Cardiac muscle cell (in vitro differentiated cells and primary cell): ENCODE measurements around the gene SHC3. TPM values are rescaled to one million over a fixed set of nuclear protein-coding genes. Genes with fewer than 3 reads are reported as not detected.
A peak's percentile ranks its signal among the peaks of the same experiment; 100 is the strongest.

Experiments used
- DNase-seq, 2 donors: peaks; one replicate each; pipeline versions ENCODE4 v3.0.0 to v3.0.0-alpha.2; 2010 to 2017; ENCODE audit warnings: low read depth in 1 of 2, low spot score in 1 of 2
- H3K27ac ChIP-seq: fragments of 200-600 bp; sonication (generic); 2 replicates; pipeline ENCODE4 v1.5.1; 2016
- H3K27me3 ChIP-seq: fragments of 200-600 bp; sonication (generic); 2 replicates; pipeline ENCODE4 v1.6.0; 2016; ENCODE audit warnings: control low read depth
- H3K36me3 ChIP-seq: fragments of 200-600 bp; sonication (generic); 2 replicates; pipeline ENCODE4 v1.5.1; 2016; ENCODE audit warnings: control low read depth
- H3K4me1 ChIP-seq: fragments of 200-600 bp; sonication (generic); 2 replicates; pipeline ENCODE4 v1.8.1; 2017; ENCODE audit warnings: low read depth, mild to moderate bottlenecking, mixed run types
- H3K4me3 ChIP-seq: fragments of 200-600 bp; sonication (generic); 2 replicates; pipeline ENCODE4 v1.5.1; 2016; ENCODE audit warnings: mild to moderate bottlenecking
- H3K9me3 ChIP-seq: fragments of 200-600 bp; sonication (generic); 2 replicates; pipeline ENCODE4 v1.5.1; 2017; ENCODE audit warnings: low read depth, mild to moderate bottlenecking, control low read depth
- CTCF ChIP-seq: IDR thresholded peaks from 2 replicates; pipeline ENCODE4 v1.5.1; 2012; ENCODE audit warnings: low read depth, mild to moderate bottlenecking, low read length
- polyA plus RNA-seq: library from polyadenylated mRNA; unstranded; fragments of >200 nt; fragmentation: Nextera tagmentation; extraction: Ambion mirVana; gene quantifications from 2 replicates; pipeline ENCODE4 v1.2.1, GENCODE V29; 2016
- total RNA-seq: library from RNA; depleted of rRNA; stranded (reverse); fragments of >200 nt; gene quantifications from 2 replicates; pipeline ENCODE4 v1.2.3, GENCODE V29; 2016

Gene SHC3
- total and polyA plus RNA-seq, 2 experiments from 2014 or later, result 0.27 to 0.34 TPM

DNA sequence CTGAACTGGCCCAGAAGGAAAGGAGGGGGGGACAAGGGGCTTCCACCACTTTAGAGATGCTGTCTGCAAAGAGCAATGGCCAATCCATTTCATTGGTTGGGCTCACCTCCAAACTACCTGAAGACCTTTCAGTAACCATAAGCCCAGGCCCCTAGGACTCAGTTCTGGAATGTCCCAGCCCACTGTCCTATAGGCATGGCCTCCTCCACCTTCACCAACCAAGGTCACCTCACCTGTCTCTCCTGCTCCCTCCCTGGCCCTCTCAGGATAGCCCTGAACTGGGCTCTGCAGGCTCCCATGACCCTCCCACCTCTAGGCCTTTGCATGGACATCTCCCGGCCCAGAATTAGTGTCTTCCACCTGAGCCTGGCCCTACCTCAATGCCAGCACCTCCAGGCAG is 165.0 kb downstream of the SHC3 start:
- Histone ChIP-seq H3K9me3 (no peaks in the 10 kb centered on the region), H3K27ac (peak overlapping the region; percentile 15), H3K36me3 (no peaks in the 10 kb centered on the region), H3K27me3 (no peaks in the 10 kb centered on the region), H3K4me3 (no peak overlapping the region), H3K4me1 (peaks cover 22% of the 10 kb centered on the region)
- DNase-seq, result no peak
- no peak for TF ChIP-seq CTCF

GRCh38 chr9:89012294-89013042 is 166.2 kb downstream of the SHC3 start:
- TF ChIP-seq CTCF, result no peak
- Histone ChIP-seq H3K27ac (no peak overlapping the region), H3K4me3 (no peak overlapping the region), H3K27me3 (no peaks in the 10 kb centered on the region), H3K9me3 (no peaks in the 10 kb centered on the region), H3K36me3 (no peaks in the 10 kb centered on the region), H3K4me1 (peaks cover 22% of the 10 kb centered on the region)
- DNase-seq, result no peak

- Histone ChIP-seq H3K27me3 (no peaks in the 10 kb centered on the region), H3K27ac (no peak overlapping the region), H3K4me3 (no peak overlapping the region), H3K9me3 (no peaks in the 10 kb centered on the region), H3K4me1 (peaks cover 22% of the 10 kb centered on the region), H3K36me3 (no peaks in the 10 kb centered on the region)
- no peak for TF ChIP-seq CTCF
- no peak for DNase-seq
Measured at GRCh38 chr9:89011683-89012082, 166.9 kb downstream of the SHC3 start.

GRCh38 chr9:89010526-89011111 is 168.0 kb downstream of the SHC3 start:
- Histone ChIP-seq H3K4me1 (peaks cover 22% of the 10 kb centered on the region), H3K36me3 (no peaks in the 10 kb centered on the region), H3K4me3 (no peak overlapping the region), H3K27me3 (no peaks in the 10 kb centered on the region), H3K27ac (no peak overlapping the region), H3K9me3 (no peaks in the 10 kb centered on the region)
- DNase-seq, result no peak
- TF ChIP-seq CTCF, result no peak

- Histone ChIP-seq H3K9me3 (no peaks in the 10 kb centered on the region), H3K4me3 (no peak overlapping the region), H3K4me1 (peaks cover 22% of the 10 kb centered on the region), H3K27ac (no peak overlapping the region), H3K27me3 (no peaks in the 10 kb centered on the region), H3K36me3 (no peaks in the 10 kb centered on the region)
- DNase-seq, result no peak
- no peak for TF ChIP-seq CTCF
Measured at GRCh38 chr9:89010056-89010455, 168.6 kb downstream of the SHC3 start.
